Ishikawa (cell line): Measurements from ENCODE around the gene PRPF6.

Source experiments
- CEBPB ChIP-seq: IDR thresholded peaks from 2 replicates; pipeline ENCODE4 v1.6.1; 2012
- CREB1 ChIP-seq: IDR thresholded peaks from 2 replicates; pipeline ENCODE4 v1.6.1; 2012; ENCODE audit warnings: low read depth
- EGR1 ChIP-seq: IDR thresholded peaks from 2 replicates; pipeline ENCODE4 v1.6.1; 2012
- EP300 ChIP-seq: IDR thresholded peaks from 2 replicates; pipeline ENCODE4 v1.6.1; 2012; ENCODE audit warnings: borderline replicate concordance
- FOXM1 ChIP-seq: IDR thresholded peaks from 2 replicates; pipeline ENCODE4 v1.6.1; 2012; ENCODE audit warnings: low read depth, borderline replicate concordance
- NFIC ChIP-seq: IDR thresholded peaks from 2 replicates; pipeline ENCODE4 v1.6.1; 2012
- RAD21 ChIP-seq: IDR thresholded peaks from 2 replicates; pipeline ENCODE4 v1.6.1; 2012; ENCODE audit warnings: low read depth
- TAF1 ChIP-seq: IDR thresholded peaks from 2 replicates; pipeline ENCODE4 v1.6.1; 2012; ENCODE audit warnings: low read depth, mild to moderate bottlenecking
- TCF12 ChIP-seq: IDR thresholded peaks from 2 replicates; pipeline ENCODE4 v1.6.1; 2012; ENCODE audit warnings: low read depth
- TEAD4 ChIP-seq: IDR thresholded peaks from 2 replicates; pipeline ENCODE4 v1.6.1; 2012
- USF1 ChIP-seq: IDR thresholded peaks from 2 replicates; pipeline ENCODE4 v1.6.1; 2012
- YY1 ChIP-seq: IDR thresholded peaks from 2 replicates; pipeline ENCODE4 v1.6.1; 2012; ENCODE audit warnings: low read depth
- ZBTB7A ChIP-seq: IDR thresholded peaks from 2 replicates; pipeline ENCODE4 v1.6.1; 2012; ENCODE audit warnings: low read depth
- TF ChIP-seq, protein P1 (sequence below): IDR thresholded peaks from 2 replicates; pipeline ENCODE4 v1.6.1; 2012
- TF ChIP-seq, protein P2 (sequence below): IDR thresholded peaks from 2 replicates; pipeline ENCODE4 v1.6.1; 2012; ENCODE audit warnings: low read depth, mild to moderate bottlenecking

The PRPF6 gene

DNA sequence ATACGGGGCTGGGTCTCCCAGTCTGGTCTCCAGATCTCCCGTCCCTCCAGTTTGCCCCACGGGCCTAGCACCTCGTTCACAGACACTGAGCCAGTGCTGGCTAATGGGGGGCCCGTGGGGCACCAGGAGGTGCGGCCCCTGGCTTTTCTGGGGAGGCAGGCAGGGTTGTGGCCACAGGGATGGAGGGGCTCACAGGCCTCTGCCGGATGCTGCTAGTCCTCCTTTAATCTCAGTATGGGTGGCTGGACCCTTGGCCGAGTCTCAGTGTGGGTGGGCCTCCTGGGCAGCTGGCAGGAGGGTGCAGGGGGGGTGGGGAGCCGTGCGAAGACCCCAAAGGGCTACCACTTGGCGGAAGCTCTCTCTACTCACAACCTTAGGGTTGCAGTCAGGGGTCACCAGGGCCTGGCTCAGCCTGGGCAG is 70.1 kb downstream of the PRPF6 start:
- no peak for TF ChIP-seq YY1
- TF ChIP-seq, protein P1, sequence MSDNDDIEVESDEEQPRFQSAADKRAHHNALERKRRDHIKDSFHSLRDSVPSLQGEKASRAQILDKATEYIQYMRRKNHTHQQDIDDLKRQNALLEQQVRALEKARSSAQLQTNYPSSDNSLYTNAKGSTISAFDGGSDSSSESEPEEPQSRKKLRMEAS = no peak
- TF ChIP-seq, protein P2, sequence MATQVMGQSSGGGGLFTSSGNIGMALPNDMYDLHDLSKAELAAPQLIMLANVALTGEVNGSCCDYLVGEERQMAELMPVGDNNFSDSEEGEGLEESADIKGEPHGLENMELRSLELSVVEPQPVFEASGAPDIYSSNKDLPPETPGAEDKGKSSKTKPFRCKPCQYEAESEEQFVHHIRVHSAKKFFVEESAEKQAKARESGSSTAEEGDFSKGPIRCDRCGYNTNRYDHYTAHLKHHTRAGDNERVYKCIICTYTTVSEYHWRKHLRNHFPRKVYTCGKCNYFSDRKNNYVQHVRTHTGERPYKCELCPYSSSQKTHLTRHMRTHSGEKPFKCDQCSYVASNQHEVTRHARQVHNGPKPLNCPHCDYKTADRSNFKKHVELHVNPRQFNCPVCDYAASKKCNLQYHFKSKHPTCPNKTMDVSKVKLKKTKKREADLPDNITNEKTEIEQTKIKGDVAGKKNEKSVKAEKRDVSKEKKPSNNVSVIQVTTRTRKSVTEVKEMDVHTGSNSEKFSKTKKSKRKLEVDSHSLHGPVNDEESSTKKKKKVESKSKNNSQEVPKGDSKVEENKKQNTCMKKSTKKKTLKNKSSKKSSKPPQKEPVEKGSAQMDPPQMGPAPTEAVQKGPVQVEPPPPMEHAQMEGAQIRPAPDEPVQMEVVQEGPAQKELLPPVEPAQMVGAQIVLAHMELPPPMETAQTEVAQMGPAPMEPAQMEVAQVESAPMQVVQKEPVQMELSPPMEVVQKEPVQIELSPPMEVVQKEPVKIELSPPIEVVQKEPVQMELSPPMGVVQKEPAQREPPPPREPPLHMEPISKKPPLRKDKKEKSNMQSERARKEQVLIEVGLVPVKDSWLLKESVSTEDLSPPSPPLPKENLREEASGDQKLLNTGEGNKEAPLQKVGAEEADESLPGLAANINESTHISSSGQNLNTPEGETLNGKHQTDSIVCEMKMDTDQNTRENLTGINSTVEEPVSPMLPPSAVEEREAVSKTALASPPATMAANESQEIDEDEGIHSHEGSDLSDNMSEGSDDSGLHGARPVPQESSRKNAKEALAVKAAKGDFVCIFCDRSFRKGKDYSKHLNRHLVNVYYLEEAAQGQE = no peak
- TF ChIP-seq EGR1 = no peak
- no peak for TF ChIP-seq USF1
- no peak for TF ChIP-seq TAF1
- no peak for TF ChIP-seq CREB1
- TF ChIP-seq CEBPB = no peak
- TF ChIP-seq FOXM1 = no peak
- TF ChIP-seq RAD21 = no peak
- TF ChIP-seq TEAD4 = no peak
- TF ChIP-seq TCF12 = no peak
- TF ChIP-seq EP300 = no peak

GRCh38 chr20:64051561-64052325 is 70.8 kb downstream of the PRPF6 start:
- TF ChIP-seq TEAD4 (no peak), CREB1 (no peak), YY1 (no peak), CEBPB (no peak), ZBTB7A (no peak), EP300 (no peak), USF1 (no peak)
- TF ChIP-seq, protein P1 = no peak
- TF ChIP-seq, protein P2 = no peak

- TF ChIP-seq TEAD4 = no peak
- no peak for TF ChIP-seq CREB1
- no peak for TF ChIP-seq TAF1
- no peak for TF ChIP-seq ZBTB7A
- no peak for TF ChIP-seq CEBPB
- TF ChIP-seq YY1 = no peak
- TF ChIP-seq USF1 = no peak
- TF ChIP-seq, protein P2 = no peak
- no peak for TF ChIP-seq TCF12
- no peak for TF ChIP-seq EGR1
- no peak for TF ChIP-seq EP300
- TF ChIP-seq, protein P1 = no peak
- TF ChIP-seq NFIC = no peak
- TF ChIP-seq RAD21 = no peak
- TF ChIP-seq FOXM1 = no peak
Observed at GRCh38 chr20:64052326-64052722, 71.4 kb downstream of the PRPF6 start.
